SK-N-DZ (cell line): ENCODE results near the gene SLC25A22.
A peak's percentile ranks its signal among the peaks of the same experiment; 100 is the strongest.

Experiments used
- DNase-seq: peaks from one replicate; pipeline ENCODE4 v3.0.0-alpha.2; 2015; ENCODE audit warnings: low spot score

Gene SLC25A22

GRCh38 chr11:791658-792534 is 6.2 kb downstream of the SLC25A22 start:
- no peak for DNase-seq

GRCh38 chr11:790721-791564 is 7.1 kb downstream of the SLC25A22 start:
- DNase-seq: peak; percentile 73

GRCh38 chr11:789943-790342 is 8.1 kb downstream of the SLC25A22 start, which contains the start of gene CEND1:
Gene CEND1 (minus strand): TSS chr11:790090. CDS start chr11:788576, 1,514 bp downstream.
- peak; percentile 72 for DNase-seq

- no peak for DNase-seq
Measured at GRCh38 chr11:788953-789940, 8.8 kb downstream of the SLC25A22 start.

- no peak for DNase-seq
Measured at GRCh38 chr11:788009-788640, 10.0 kb downstream of the SLC25A22 start.

- no peak for DNase-seq
Measured at GRCh38 chr11:787084-787675, 10.9 kb downstream of the SLC25A22 start.

GRCh38 chr11:786235-787083 is 11.6 kb downstream of the SLC25A22 start:
- no peak for DNase-seq

GRCh38 chr11:783581-784015 is 14.5 kb downstream of the SLC25A22 start:
- peak; percentile 91 for DNase-seq

GRCh38 chr11:782264-783174 is 15.6 kb downstream of the SLC25A22 start:
- no peak for DNase-seq

- no peak for DNase-seq
Measured at GRCh38 chr11:779955-780532, 18.0 kb downstream of the SLC25A22 start.

- no peak for DNase-seq
Measured at GRCh38 chr11:778976-779954, 18.8 kb downstream of the SLC25A22 start.

- DNase-seq: peak; percentile 86
Measured at GRCh38 chr11:777288-778255, 20.5 kb downstream of the SLC25A22 start, which contains the start of gene GATD1. Gene GATD1 (minus strand): TSS chr11:777487. CDS start chr11:777462, 25 bp downstream.

GRCh38 chr11:776561-777287 is 21.4 kb downstream of the SLC25A22 start:
- DNase-seq: no peak

GRCh38 chr11:776263-776560 is 21.9 kb downstream of the SLC25A22 start:
- DNase-seq: no peak
